OCI-M2 (cell line): ENCODE measurements around the gene FHIT.

Source experiments
- DNase-seq: peaks from one replicate; lab custom pipeline; 2025; ENCODE audit not compliant: unreplicated experiment; lab: John Stamatoyannopoulos, UW

The FHIT gene

GRCh38 chr3:60434323-60434722 is 816.9 kb downstream of the FHIT start:
- no peak for DNase-seq

- no peak for DNase-seq
Measured at GRCh38 chr3:60431599-60431958, 819.7 kb downstream of the FHIT start.

- DNase-seq, result no peak
Measured at GRCh38 chr3:60430205-60430604, 821.0 kb downstream of the FHIT start.

- no peak for DNase-seq
Measured at GRCh38 chr3:60427109-60427508, 824.1 kb downstream of the FHIT start.

- no peak for DNase-seq
Measured at GRCh38 chr3:60424942-60425341, 826.3 kb downstream of the FHIT start.

- no peak for DNase-seq
Measured at GRCh38 chr3:60424034-60424433, 827.2 kb downstream of the FHIT start.

- no peak for DNase-seq
Measured at GRCh38 chr3:60423556-60423955, 827.7 kb downstream of the FHIT start.

- DNase-seq, result no peak
Measured at GRCh38 chr3:60421749-60422446, 829.4 kb downstream of the FHIT start.

- no peak for DNase-seq
Measured at GRCh38 chr3:60417576-60417975, 833.7 kb downstream of the FHIT start.

- no peak for DNase-seq
Measured at GRCh38 chr3:60414011-60414410, 837.2 kb downstream of the FHIT start.

GRCh38 chr3:60413551-60413950 is 837.7 kb downstream of the FHIT start:
- no peak for DNase-seq

GRCh38 chr3:60403866-60404265 is 847.4 kb downstream of the FHIT start:
- DNase-seq, result no peak

- DNase-seq, result no peak
Measured at GRCh38 chr3:60402931-60403330, 848.3 kb downstream of the FHIT start.

- DNase-seq, result no peak
Measured at GRCh38 chr3:60399861-60400845, 851.1 kb downstream of the FHIT start.

- DNase-seq, result no peak
Measured at GRCh38 chr3:60399292-60399691, 852.0 kb downstream of the FHIT start.

- no peak for DNase-seq
Measured at GRCh38 chr3:60395173-60395762, 856.0 kb downstream of the FHIT start.

- DNase-seq, result no peak
Measured at GRCh38 chr3:60393946-60394345, 857.3 kb downstream of the FHIT start.

- DNase-seq, result no peak
Measured at GRCh38 chr3:60392501-60392900, 858.8 kb downstream of the FHIT start.

GRCh38 chr3:60391292-60391691 is 860.0 kb downstream of the FHIT start:
- DNase-seq, result no peak

GRCh38 chr3:60388731-60389130 is 862.5 kb downstream of the FHIT start:
- DNase-seq, result no peak

- DNase-seq, result no peak
Measured at GRCh38 chr3:60386306-60386705, 864.9 kb downstream of the FHIT start.

- DNase-seq, result no peak
Measured at GRCh38 chr3:60384341-60384740, 866.9 kb downstream of the FHIT start.
